Smooth muscle cell (in vitro differentiated cells): ENCODE measurements around the gene EN1. TPM values are rescaled to one million over a fixed set of nuclear protein-coding genes. Genes with fewer than 3 reads are reported as not detected.

Experiments
- DNase-seq: peaks from one replicate; lab custom pipeline; 2025; ENCODE audit not compliant: unreplicated experiment; lab: John Stamatoyannopoulos, UW
- H2AFZ ChIP-seq: fragments of 200-600 bp; sonication (generic); 2 replicates; pipeline ENCODE4 v1.6.0; 2016; ENCODE audit warnings: antibody characterized with exemption, low read depth, mild to moderate bottlenecking
- H3F3A ChIP-seq: fragments of 200-600 bp; sonication (generic); 2 replicates; pipeline ENCODE4 v1.6.0; 2017; ENCODE audit warnings: antibody characterized with exemption, low read depth
- H3K27ac ChIP-seq: fragments of 200-600 bp; sonication (generic); 2 replicates; pipeline ENCODE4 v1.5.1; 2016; ENCODE audit warnings: low read depth, mild to moderate bottlenecking
- H3K27me3 ChIP-seq: fragments of 200-600 bp; sonication (generic); 2 replicates; pipeline ENCODE4 v1.6.1; 2016; ENCODE audit warnings: low read depth, mild to moderate bottlenecking
- H3K36me3 ChIP-seq: fragments of 200-600 bp; sonication (generic); 2 replicates; pipeline ENCODE4 v1.5.1; 2016; ENCODE audit warnings: low read depth
- H3K4me1 ChIP-seq: fragments of 200-600 bp; sonication (generic); 2 replicates; pipeline ENCODE4 v1.5.1; 2016; ENCODE audit warnings: low read depth
- H3K4me2 ChIP-seq: fragments of 200-600 bp; sonication (generic); 2 replicates; pipeline ENCODE4 v1.6.0; 2016; ENCODE audit warnings: mild to moderate bottlenecking
- H3K4me3 ChIP-seq: fragments of 200-600 bp; sonication (generic); 2 replicates; pipeline ENCODE4 v1.5.1; 2016; ENCODE audit warnings: mild to moderate bottlenecking
- H3K79me2 ChIP-seq: fragments of 200-600 bp; sonication (generic); 2 replicates; pipeline ENCODE4 v1.6.0; 2016; ENCODE audit warnings: low read depth, mild to moderate bottlenecking
- H3K9ac ChIP-seq: fragments of 200-600 bp; sonication (generic); 2 replicates; pipeline ENCODE4 v1.6.0; 2016; ENCODE audit warnings: low read depth
- H3K9me3 ChIP-seq: fragments of 200-600 bp; sonication (generic); replicated peaks from 2 replicates; pipeline ENCODE4 v1.5.1; 2016; ENCODE audit warnings: low read depth
- H4K20me1 ChIP-seq: fragments of 200-600 bp; sonication (generic); 2 replicates; pipeline ENCODE4 v1.6.0; 2016; ENCODE audit warnings: low read depth
- WGBS: methylation state at CpG from one replicate; pipeline ENCODE4 v1.1.7; 2016; ENCODE audit warnings: low lambda C conversion rate; 5-methylcytosine and 5-hydroxymethylcytosine counted together
- polyA plus RNA-seq: library from polyadenylated mRNA; unstranded; fragments of >200 nt; fragmentation: Nextera tagmentation; extraction: Ambion mirVana; gene quantifications from 2 replicates; pipeline ENCODE4 v1.2.1, GENCODE V29; 2016
- total RNA-seq: library from RNA; depleted of rRNA; stranded (reverse); fragments of >200 nt; gene quantifications from 2 replicates; pipeline ENCODE4 v1.2.3, GENCODE V29; 2014
- TF ChIP-seq, protein P1 (sequence below): fragments of 200-600 bp; sonication (generic); IDR thresholded peaks from 2 replicates; pipeline ENCODE4 v1.5.1; 2017; ENCODE audit warnings: borderline replicate concordance, mild to moderate bottlenecking, antibody characterized with exemption; ENCODE audit not compliant: insufficient read depth, poor library complexity, severe bottlenecking

Gene EN1
- total and polyA plus RNA-seq, 2 experiments from 2014 or later: 3.0 to 3.4 TPM

DNA sequence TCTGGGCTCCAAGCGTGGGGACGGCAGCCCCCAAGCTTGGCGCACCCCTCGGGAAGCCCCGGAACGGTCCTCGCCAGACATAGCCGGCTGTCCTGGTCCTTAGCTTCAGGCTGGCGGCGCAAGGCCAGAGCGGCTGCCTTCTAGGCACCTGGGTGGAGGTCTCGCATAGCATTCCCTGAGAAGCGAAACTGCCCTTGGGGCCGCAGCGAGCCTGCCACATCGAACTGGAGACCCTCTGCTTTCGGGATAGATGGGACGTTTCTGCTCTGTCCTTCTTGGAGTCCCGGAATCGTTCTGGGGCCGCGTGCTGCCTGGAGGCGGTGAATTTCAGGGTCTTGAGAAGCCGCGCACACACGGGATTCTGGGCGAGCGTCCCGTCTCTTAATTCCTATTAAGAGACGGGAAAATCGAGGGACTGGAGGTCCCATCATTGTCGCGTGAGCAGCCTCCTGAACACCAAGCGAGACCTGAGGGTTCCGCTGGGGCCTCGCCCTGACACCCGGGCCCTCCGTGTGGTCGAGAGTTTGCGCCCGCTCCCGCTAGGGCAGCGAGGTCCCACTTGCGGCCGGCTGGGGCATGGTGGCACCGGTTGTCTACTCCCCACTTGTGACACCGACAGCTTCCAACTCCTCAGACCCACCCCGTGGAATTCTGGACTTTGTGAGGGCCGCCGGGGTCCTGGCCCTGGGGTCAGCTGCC, 9.7 kb upstream of the EN1 start:
- H3K27me3 ChIP-seq: peaks cover 97% of the 10 kb centered on the region
- peaks cover 10% of the 10 kb centered on the region for H3K4me1 ChIP-seq
- no peaks in the 10 kb centered on the region for H3K79me2 ChIP-seq
- H3F3A ChIP-seq: no peaks in the 10 kb centered on the region
- no peaks in the 10 kb centered on the region for H3K36me3 ChIP-seq
- H3K4me2 ChIP-seq: peak overlapping the region; percentile 72
- no peak overlapping the region for H2AFZ ChIP-seq
- no peak overlapping the region for H3K9ac ChIP-seq
- DNase-seq: no peak
- H3K27ac ChIP-seq: no peak overlapping the region
- no peaks in the 10 kb centered on the region for H3K9me3 ChIP-seq
- H3K4me3 ChIP-seq: no peak overlapping the region
- H4K20me1 ChIP-seq: no peaks in the 10 kb centered on the region
- TF ChIP-seq, protein P1, sequence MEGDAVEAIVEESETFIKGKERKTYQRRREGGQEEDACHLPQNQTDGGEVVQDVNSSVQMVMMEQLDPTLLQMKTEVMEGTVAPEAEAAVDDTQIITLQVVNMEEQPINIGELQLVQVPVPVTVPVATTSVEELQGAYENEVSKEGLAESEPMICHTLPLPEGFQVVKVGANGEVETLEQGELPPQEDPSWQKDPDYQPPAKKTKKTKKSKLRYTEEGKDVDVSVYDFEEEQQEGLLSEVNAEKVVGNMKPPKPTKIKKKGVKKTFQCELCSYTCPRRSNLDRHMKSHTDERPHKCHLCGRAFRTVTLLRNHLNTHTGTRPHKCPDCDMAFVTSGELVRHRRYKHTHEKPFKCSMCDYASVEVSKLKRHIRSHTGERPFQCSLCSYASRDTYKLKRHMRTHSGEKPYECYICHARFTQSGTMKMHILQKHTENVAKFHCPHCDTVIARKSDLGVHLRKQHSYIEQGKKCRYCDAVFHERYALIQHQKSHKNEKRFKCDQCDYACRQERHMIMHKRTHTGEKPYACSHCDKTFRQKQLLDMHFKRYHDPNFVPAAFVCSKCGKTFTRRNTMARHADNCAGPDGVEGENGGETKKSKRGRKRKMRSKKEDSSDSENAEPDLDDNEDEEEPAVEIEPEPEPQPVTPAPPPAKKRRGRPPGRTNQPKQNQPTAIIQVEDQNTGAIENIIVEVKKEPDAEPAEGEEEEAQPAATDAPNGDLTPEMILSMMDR: no peak
- 9% methylated on average over 50 of the region's 50 CpGs for whole genome bisulfite sequencing

GRCh38 chr2:118856330-118856977, 9.0 kb upstream of the EN1 start:
- Histone ChIP-seq H3K4me3 (no peak overlapping the region), H3K27me3 (peaks cover 99% of the 10 kb centered on the region)

GRCh38 chr2:118855451-118856279, 8.2 kb upstream of the EN1 start:
- TF ChIP-seq, protein P1: peak; percentile 90
- Histone ChIP-seq H3K27ac (no peak overlapping the region), H3K27me3 (peaks cover 99% of the 10 kb centered on the region), H3K36me3 (no peaks in the 10 kb centered on the region), H3K9ac (no peak overlapping the region), H4K20me1 (no peaks in the 10 kb centered on the region), H2AFZ (peak overlapping the region; percentile 41), H3K4me1 (peaks cover 10% of the 10 kb centered on the region), H3K79me2 (no peaks in the 10 kb centered on the region), H3K4me2 (peak overlapping the region; percentile 89), H3K4me3 (peak overlapping the region; percentile 49), H3F3A (no peaks in the 10 kb centered on the region), H3K9me3 (no peaks in the 10 kb centered on the region)
- DNase-seq: peak; percentile 64
- 2% methylated on average over 69 of the region's 69 CpGs for WGBS

More at GRCh38 chr2:118856330-118856977, 9.0 kb upstream of the EN1 start:
- Histone ChIP-seq H4K20me1 (no peaks in the 10 kb centered on the region), H3F3A (no peaks in the 10 kb centered on the region), H3K4me2 (peak overlapping the region; percentile 89), H2AFZ (no peak overlapping the region), H3K79me2 (no peaks in the 10 kb centered on the region), H3K9me3 (no peaks in the 10 kb centered on the region), H3K4me1 (peaks cover 10% of the 10 kb centered on the region), H3K36me3 (no peaks in the 10 kb centered on the region), H3K27ac (no peak overlapping the region), H3K9ac (no peak overlapping the region)
- DNase-seq: no peak
- TF ChIP-seq, protein P1: no peak
- WGBS: 19% methylated on average over 25 of the region's 25 CpGs
